ENCODE results near the gene LRRC46.

GRCh38 chr17:47791025-47791424 is 40.4 kb upstream of the LRRC46 start:
- no peak for TF ChIP-seq POLR2A (IDR thresholded peaks at IDR 0.05)
- no peak for TF ChIP-seq CTCF (IDR thresholded peaks at IDR 0.05 in 4 of 5, conservative IDR thresholded peaks at IDR 0.05 in 1 of 5)
